ENCODE measurements around the gene PLPPR5. TPM values are rescaled to one million over a fixed set of nuclear protein-coding genes. Genes with fewer than 3 reads are reported as not detected.

PLPPR5 gene
- polyA plus RNA-seq, 1 donor (not counting 4 experiments of a cell fraction or from before 2014, with no cell fraction given) = 0.93 TPM

GRCh38 chr1:98919652-98920051 lies 85.0 kb downstream of the PLPPR5 start:
- H2AFZ ChIP-seq (ENCODE audit: control insufficient read depth, low read length) = no peak overlapping the region
- H3K4me2 ChIP-seq (ENCODE audit: control insufficient read depth, extremely low read depth, insufficient read depth, low read depth, low read length) = no peak overlapping the region
- H3K79me2 ChIP-seq (ENCODE audit: control insufficient read depth, insufficient read depth, low read length) = no peaks in the 10 kb centered on the region
- H3K9ac ChIP-seq (ENCODE audit: control insufficient read depth, extremely low read depth, insufficient read depth, low read length) = no peak overlapping the region
- no peak overlapping the region for H3K4me3 ChIP-seq (ENCODE audit: control insufficient read depth in 2 of 3, extremely low read depth in 1 of 3, insufficient read depth in 2 of 3, low read depth in 1 of 3, low read length in 3 of 3)
- no peaks in the 10 kb centered on the region for H3K36me3 ChIP-seq (ENCODE audit: control insufficient read depth in 2 of 2, extremely low read depth in 1 of 2, insufficient read depth in 2 of 2, low read length in 2 of 2)
- H3K9me1 ChIP-seq (ENCODE audit: control insufficient read depth, extremely low read depth, insufficient read depth, low read length) = no peaks in the 10 kb centered on the region
- DNase-seq (ENCODE audit: low read depth, low spot score) (no peak), FAIRE-seq (no peak)
- dilution Hi-C loops (cut with MboI; ENCODE audit: extremely low pct_ligation_motif_present, low sequenced_read_pairs) = no loop called here
- H3K27ac ChIP-seq (ENCODE audit: control insufficient read depth, insufficient read depth, low read length) = no peak overlapping the region
- no peaks in the 10 kb centered on the region for H4K20me1 ChIP-seq (ENCODE audit: control insufficient read depth, extremely low read depth, insufficient read depth, low read length)
- peaks cover 15% of the 10 kb centered on the region for H3K4me1 ChIP-seq (ENCODE audit: control insufficient read depth, extremely low read depth, insufficient read depth, low read length)
- no peaks in the 10 kb centered on the region for H3K27me3 ChIP-seq (ENCODE audit: control insufficient read depth, extremely low read depth, insufficient read depth, low read length)
- no peak for TF ChIP-seq CTCF (optimal IDR thresholded peaks at IDR 0.05 in 1 of 3, IDR thresholded peaks at IDR 0.05 in 1 of 3, conservative IDR thresholded peaks at IDR 0.05 in 1 of 3; ENCODE audit: extremely low read depth in 1 of 3, insufficient read depth in 2 of 3, low read length in 3 of 3)
- TF ChIP-seq EZH2 (IDR thresholded peaks at IDR 0.05; ENCODE audit: low read length) = no peak
- H3K9me3 ChIP-seq (ENCODE audit: control insufficient read depth, low read depth, low read length) = no peaks in the 10 kb centered on the region

GRCh38 chr1:98919211-98919610 lies 85.5 kb downstream of the PLPPR5 start:
- DNase-seq (ENCODE audit: low read depth, low spot score) (no peak), FAIRE-seq (no peak)
- H3K9me1 ChIP-seq (ENCODE audit: control insufficient read depth, extremely low read depth, insufficient read depth, low read length) = no peaks in the 10 kb centered on the region
- H3K27ac ChIP-seq (ENCODE audit: control insufficient read depth, insufficient read depth, low read length) = no peak overlapping the region
- no peaks in the 10 kb centered on the region for H3K9me3 ChIP-seq (ENCODE audit: control insufficient read depth, low read depth, low read length)
- dilution Hi-C loops (cut with MboI; ENCODE audit: extremely low pct_ligation_motif_present, low sequenced_read_pairs) = no loop called here
- no peaks in the 10 kb centered on the region for H3K27me3 ChIP-seq (ENCODE audit: control insufficient read depth, extremely low read depth, insufficient read depth, low read length)
- H2AFZ ChIP-seq (ENCODE audit: control insufficient read depth, low read length) = no peak overlapping the region
- no peak overlapping the region for H3K9ac ChIP-seq (ENCODE audit: control insufficient read depth, extremely low read depth, insufficient read depth, low read length)
- H3K79me2 ChIP-seq (ENCODE audit: control insufficient read depth, insufficient read depth, low read length) = no peaks in the 10 kb centered on the region
- H3K36me3 ChIP-seq (ENCODE audit: control insufficient read depth in 2 of 2, extremely low read depth in 1 of 2, insufficient read depth in 2 of 2, low read length in 2 of 2) = no peaks in the 10 kb centered on the region
- peaks cover 15% of the 10 kb centered on the region for H3K4me1 ChIP-seq (ENCODE audit: control insufficient read depth, extremely low read depth, insufficient read depth, low read length)
- TF ChIP-seq CTCF (optimal IDR thresholded peaks at IDR 0.05 in 1 of 3, IDR thresholded peaks at IDR 0.05 in 1 of 3, conservative IDR thresholded peaks at IDR 0.05 in 1 of 3; ENCODE audit: extremely low read depth in 1 of 3, insufficient read depth in 2 of 3, low read length in 3 of 3) = no peak
- no peak for TF ChIP-seq EZH2 (IDR thresholded peaks at IDR 0.05; ENCODE audit: low read length)
- no peaks in the 10 kb centered on the region for H4K20me1 ChIP-seq (ENCODE audit: control insufficient read depth, extremely low read depth, insufficient read depth, low read length)
- no peak overlapping the region for H3K4me2 ChIP-seq (ENCODE audit: control insufficient read depth, extremely low read depth, insufficient read depth, low read depth, low read length)
- no peak overlapping the region for H3K4me3 ChIP-seq (ENCODE audit: control insufficient read depth in 2 of 3, extremely low read depth in 1 of 3, insufficient read depth in 2 of 3, low read depth in 1 of 3, low read length in 3 of 3)
